Glutamatergic neuron (in vitro differentiated cells): ENCODE results near the gene RAET1L. TPM values are rescaled to one million over a fixed set of nuclear protein-coding genes. Genes with fewer than 3 reads are reported as not detected.

Experiments used
- DNase-seq: peaks from one replicate; pipeline ENCODE4 v3.0.0; 2022
- H3K27ac Mint-ChIP-seq: one replicate; pipeline ENCODE4 v1.8.0; 2020; ENCODE audit warnings: mild to moderate bottlenecking, mixed read lengths, inconsistent platforms; ENCODE audit not compliant: unreplicated experiment
- H3K27me3 Mint-ChIP-seq: one replicate; pipeline ENCODE4 v1.8.0; 2020; ENCODE audit warnings: mild to moderate bottlenecking, moderate library complexity, mixed read lengths, inconsistent platforms; ENCODE audit not compliant: unreplicated experiment
- H3K36me3 Mint-ChIP-seq: one replicate; pipeline ENCODE4 v1.8.0; 2020; ENCODE audit warnings: mild to moderate bottlenecking, mixed read lengths, inconsistent platforms; ENCODE audit not compliant: unreplicated experiment
- H3K4me1 Mint-ChIP-seq: one replicate; pipeline ENCODE4 v1.8.0; 2020; ENCODE audit warnings: mild to moderate bottlenecking, low read depth, mixed read lengths, inconsistent platforms; ENCODE audit not compliant: unreplicated experiment
- H3K4me3 Mint-ChIP-seq: one replicate; pipeline ENCODE4 v1.8.0; 2020; ENCODE audit warnings: mild to moderate bottlenecking, mixed read lengths, inconsistent platforms; ENCODE audit not compliant: unreplicated experiment
- H3K9me3 Mint-ChIP-seq: one replicate; pipeline ENCODE4 v1.8.0; 2020; ENCODE audit warnings: mild to moderate bottlenecking, moderate library complexity, mixed read lengths, inconsistent platforms; ENCODE audit not compliant: unreplicated experiment
- CTCF ChIP-seq: fragments of 200-600 bp; sonication (generic); IDR thresholded peaks from one replicate; pipeline ENCODE4 v1.5.0; 2021; ENCODE audit not compliant: partially characterized antibody, unreplicated experiment
- total RNA-seq: library from RNA; stranded (reverse); fragmentation: NEBNext Ultra II Directional; extraction: Animal tissue kit (Norgen Biotek cat#: 25700); gene quantifications from one replicate; pipeline ENCODE4 v1.2.1, GENCODE V29; 2021; ENCODE audit not compliant: unreplicated experiment

The RAET1L gene
- total RNA-seq, 1 donor from 2014 or later, result not detected

- H3K27ac Mint-ChIP-seq, result no peak overlapping the region
Measured at GRCh38 chr6:149985481-149985937, 39.8 kb downstream of the RAET1L start.

GRCh38 chr6:149984773-149985172 is 40.6 kb downstream of the RAET1L start:
- Mint-ChIP-seq H3K27me3 (peaks cover 26% of the 10 kb centered on the region), H3K36me3 (peaks cover 10% of the 10 kb centered on the region), H3K27ac (no peak overlapping the region), H3K9me3 (peaks cover 3% of the 10 kb centered on the region), H3K4me3 (no peak overlapping the region), H3K4me1 (peaks cover 4% of the 10 kb centered on the region)
- DNase-seq, result no peak
- TF ChIP-seq CTCF, result no peak

More at GRCh38 chr6:149985481-149985937, 39.8 kb downstream of the RAET1L start:
- Mint-ChIP-seq H3K27me3 (peaks cover 33% of the 10 kb centered on the region), H3K4me3 (no peak overlapping the region), H3K36me3 (peaks cover 12% of the 10 kb centered on the region), H3K4me1 (peaks cover 8% of the 10 kb centered on the region), H3K9me3 (peaks cover 4% of the 10 kb centered on the region)
- TF ChIP-seq CTCF, result no peak
- no peak for DNase-seq

GRCh38 chr6:149983145-149983544 is 42.2 kb downstream of the RAET1L start:
- Mint-ChIP-seq H3K27me3 (peaks cover 12% of the 10 kb centered on the region), H3K36me3 (peaks cover 3% of the 10 kb centered on the region), H3K4me1 (peaks cover 4% of the 10 kb centered on the region), H3K27ac (no peak overlapping the region), H3K4me3 (no peak overlapping the region), H3K9me3 (peaks cover 1% of the 10 kb centered on the region)
- TF ChIP-seq CTCF, result no peak
- DNase-seq, result no peak

- Mint-ChIP-seq H3K36me3 (no peaks in the 10 kb centered on the region), H3K27me3 (peaks cover 16% of the 10 kb centered on the region), H3K27ac (no peak overlapping the region), H3K4me3 (no peak overlapping the region), H3K4me1 (no peaks in the 10 kb centered on the region), H3K9me3 (peaks cover 3% of the 10 kb centered on the region)
- no peak for TF ChIP-seq CTCF
- DNase-seq, result no peak
Measured at GRCh38 chr6:149979293-149979692, 46.0 kb downstream of the RAET1L start.

- H3K4me3 Mint-ChIP-seq, result no peak overlapping the region
- H3K9me3 Mint-ChIP-seq, result peaks cover 3% of the 10 kb centered on the region
- no peak overlapping the region for H3K27ac Mint-ChIP-seq
- DNase-seq, result no peak
- no peaks in the 10 kb centered on the region for H3K4me1 Mint-ChIP-seq
- no peak for TF ChIP-seq CTCF
- H3K36me3 Mint-ChIP-seq, result peaks cover 5% of the 10 kb centered on the region
- peaks cover 15% of the 10 kb centered on the region for H3K27me3 Mint-ChIP-seq
Measured at GRCh38 chr6:149978610-149979009, 46.7 kb downstream of the RAET1L start.
